HG03196 (cell line): ENCODE measurements around the gene CLCN6.

Experiments
- ATAC-seq: cut with Tn5 transposase; IDR thresholded peaks from one replicate; pipeline ENCODE4 v1.9.1; 2021; ENCODE audit not compliant: unreplicated experiment

The CLCN6 gene

GRCh38 chr1:11847667-11848372 is 41.8 kb downstream of the CLCN6 start, which contains the start of gene NPPA:
NPPA (minus strand) TSS chr1:11847783; CDS start chr1:11847684, 99 bp downstream.
- ATAC-seq, result no peak

GRCh38 chr1:11848373-11848700 is 42.3 kb downstream of the CLCN6 start:
- no peak for ATAC-seq

GRCh38 chr1:11850156-11850555 is 44.2 kb downstream of the CLCN6 start:
- no peak for ATAC-seq

GRCh38 chr1:11851180-11851579 is 45.2 kb downstream of the CLCN6 start:
- ATAC-seq, result no peak

- no peak for ATAC-seq
These were observed 48.5 kb downstream of the CLCN6 start for GRCh38 chr1:11854519-11854918.

- ATAC-seq, result no peak
These were observed 49.4 kb downstream of the CLCN6 start for GRCh38 chr1:11855430-11855829.

- no peak for ATAC-seq
These were observed 50.7 kb downstream of the CLCN6 start for GRCh38 chr1:11856698-11857097.

GRCh38 chr1:11857164-11857851 is 51.3 kb downstream of the CLCN6 start:
- ATAC-seq, result no peak

- no peak for ATAC-seq
These were observed 52.2 kb downstream of the CLCN6 start for GRCh38 chr1:11858158-11858557.

GRCh38 chr1:11858613-11858967 is 52.6 kb downstream of the CLCN6 start, which contains the start of gene NPPB:
NPPB (minus strand) TSS chr1:11858945; CDS start chr1:11858833, 112 bp downstream.
- ATAC-seq, result no peak

- ATAC-seq, result no peak
These were observed 53.2 kb downstream of the CLCN6 start for GRCh38 chr1:11858968-11859871.

- ATAC-seq, result no peak
These were observed 54.1 kb downstream of the CLCN6 start for GRCh38 chr1:11860083-11860482.

GRCh38 chr1:11860587-11860986 is 54.6 kb downstream of the CLCN6 start:
- no peak for ATAC-seq

GRCh38 chr1:11862890-11863289 is 56.9 kb downstream of the CLCN6 start:
- no peak for ATAC-seq

GRCh38 chr1:11868331-11868980 is 62.5 kb downstream of the CLCN6 start:
- no peak for ATAC-seq

- no peak for ATAC-seq
These were observed 63.1 kb downstream of the CLCN6 start for GRCh38 chr1:11869104-11869503.

- no peak for ATAC-seq
These were observed 63.7 kb downstream of the CLCN6 start for GRCh38 chr1:11869650-11870207.

GRCh38 chr1:11872545-11872944 is 66.6 kb downstream of the CLCN6 start:
- no peak for ATAC-seq

GRCh38 chr1:11873395-11874257 is 67.6 kb downstream of the CLCN6 start:
- ATAC-seq, result no peak

- ATAC-seq, result no peak
These were observed 68.2 kb downstream of the CLCN6 start for GRCh38 chr1:11874258-11874562.
